NCI-H2196 (cell line): Measurements from ENCODE around the gene ANKHD1.
A peak's percentile ranks its signal among the peaks of the same experiment; 100 is the strongest.

Source experiments
- DNase-seq: peaks from one replicate; lab custom pipeline; 2025; ENCODE audit not compliant: unreplicated experiment; lab: John Stamatoyannopoulos, UW

The ANKHD1 gene

DNA sequence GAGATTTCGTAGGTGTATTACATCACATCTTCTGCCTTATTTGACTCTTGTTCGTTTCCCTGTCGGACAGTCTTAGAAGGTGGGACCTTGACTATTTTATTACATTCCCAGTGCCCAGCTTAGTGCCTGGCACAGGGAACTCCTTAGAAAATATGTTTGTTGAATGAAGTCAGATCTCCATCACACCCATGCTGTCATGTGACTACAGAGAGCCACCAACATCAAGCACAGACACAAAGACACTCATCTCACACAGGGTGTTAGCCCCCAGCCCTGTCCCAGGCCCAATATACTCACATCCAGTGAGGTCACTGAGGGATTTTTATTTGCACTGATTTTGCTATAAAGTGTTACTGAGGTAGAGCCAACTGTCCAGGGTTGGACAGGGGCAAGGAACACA, 156.3 kb downstream of the ANKHD1 start:
- DNase-seq: no peak

- DNase-seq: no peak
Observed at GRCh38 chr5:140558542-140558941, 156.9 kb downstream of the ANKHD1 start.

- no peak for DNase-seq
Observed at GRCh38 chr5:140560227-140560626, 158.6 kb downstream of the ANKHD1 start.

DNA sequence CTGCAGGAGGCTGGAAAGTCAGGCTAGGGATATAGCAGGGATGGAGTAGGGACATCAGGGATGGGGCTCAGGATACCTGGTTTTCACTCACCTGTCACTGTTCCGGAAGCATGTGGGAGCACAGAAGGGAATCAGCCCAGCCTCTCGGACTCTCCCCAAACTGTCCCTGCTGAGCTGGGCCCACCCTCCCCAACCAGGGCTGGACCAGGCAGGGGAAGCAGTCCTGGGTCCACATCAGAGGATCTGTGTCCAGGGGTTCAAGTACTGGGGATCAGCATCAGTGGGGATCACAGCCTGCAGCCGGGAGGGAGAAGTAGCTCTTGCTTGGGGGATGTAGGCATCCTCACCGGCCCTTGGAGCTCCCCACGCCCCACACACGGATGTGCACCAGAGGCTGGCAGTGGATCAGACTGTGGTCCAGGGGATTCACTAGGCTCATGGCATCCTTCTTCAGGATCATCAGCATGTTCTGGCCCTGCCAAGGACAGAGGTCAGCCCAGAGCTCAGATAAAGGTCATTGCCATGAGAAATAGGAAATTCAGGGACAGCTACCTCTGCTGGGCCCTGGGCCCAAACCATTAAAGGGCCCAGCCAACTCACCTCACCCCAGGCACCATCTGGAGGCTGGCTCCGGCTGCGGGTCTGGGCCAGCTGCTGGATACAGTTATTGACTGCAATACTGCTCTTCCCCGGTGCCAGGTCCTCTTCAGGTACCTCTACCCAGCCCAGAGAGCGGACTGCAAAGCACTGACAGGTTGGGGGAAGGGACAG, 160.3 kb downstream of the ANKHD1 start:
- no peak for DNase-seq

GRCh38 chr5:140563596-140563995, 162.0 kb downstream of the ANKHD1 start:
- no peak for DNase-seq

DNA sequence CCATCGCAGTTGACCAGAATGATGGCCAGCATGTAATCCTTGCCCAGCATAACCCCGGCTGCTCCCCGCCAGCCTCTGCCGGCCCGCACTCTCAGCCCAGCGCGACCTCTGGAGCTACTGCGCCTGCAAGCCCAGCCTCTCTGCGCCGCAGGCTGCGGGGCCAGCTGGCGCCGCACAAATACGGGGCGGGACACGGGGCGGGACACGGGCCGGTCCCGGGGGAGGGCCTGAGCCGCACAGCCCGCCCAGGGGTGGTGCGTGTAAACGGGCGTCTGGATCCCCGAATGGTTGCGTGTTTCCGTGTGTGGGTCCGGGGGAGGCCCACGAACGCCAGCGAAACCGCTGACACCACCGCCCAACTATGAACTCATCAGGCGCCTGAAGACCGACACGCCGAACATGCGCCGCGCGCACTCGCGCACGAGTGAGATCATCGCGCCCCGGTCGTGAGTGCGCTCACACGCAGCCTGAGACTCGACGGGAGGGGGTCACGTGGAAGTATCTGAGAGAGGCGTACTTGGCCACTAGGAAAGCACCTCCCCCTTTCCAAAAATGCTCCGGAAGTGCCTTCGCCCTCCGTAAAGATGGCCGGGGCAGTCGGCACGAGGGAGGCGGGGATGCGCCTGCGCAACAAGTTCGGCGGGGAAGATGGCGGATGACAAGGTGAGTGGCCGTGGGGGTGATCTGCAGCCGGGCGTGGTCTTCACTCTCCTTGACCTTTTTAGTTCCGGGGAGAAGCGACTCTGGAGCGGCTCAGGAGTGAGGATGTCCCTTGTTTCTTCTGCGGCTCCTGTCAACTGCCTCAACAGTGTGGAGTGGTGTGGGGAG, 162.8 kb downstream of the ANKHD1 start, which contains the start of the genes APBB3 and SLC35A4:
Gene APBB3, minus strand, starts transcription at position 403 of the 828 bp plus-strand sequence. Its CDS starts 353 bp downstream, at position 50.
Gene SLC35A4, plus strand, starts transcription at position 633 of the 828 bp plus-strand sequence. CDS start 2,342 bp downstream, outside the sequence.
- DNase-seq: peak; percentile 98

DNA sequence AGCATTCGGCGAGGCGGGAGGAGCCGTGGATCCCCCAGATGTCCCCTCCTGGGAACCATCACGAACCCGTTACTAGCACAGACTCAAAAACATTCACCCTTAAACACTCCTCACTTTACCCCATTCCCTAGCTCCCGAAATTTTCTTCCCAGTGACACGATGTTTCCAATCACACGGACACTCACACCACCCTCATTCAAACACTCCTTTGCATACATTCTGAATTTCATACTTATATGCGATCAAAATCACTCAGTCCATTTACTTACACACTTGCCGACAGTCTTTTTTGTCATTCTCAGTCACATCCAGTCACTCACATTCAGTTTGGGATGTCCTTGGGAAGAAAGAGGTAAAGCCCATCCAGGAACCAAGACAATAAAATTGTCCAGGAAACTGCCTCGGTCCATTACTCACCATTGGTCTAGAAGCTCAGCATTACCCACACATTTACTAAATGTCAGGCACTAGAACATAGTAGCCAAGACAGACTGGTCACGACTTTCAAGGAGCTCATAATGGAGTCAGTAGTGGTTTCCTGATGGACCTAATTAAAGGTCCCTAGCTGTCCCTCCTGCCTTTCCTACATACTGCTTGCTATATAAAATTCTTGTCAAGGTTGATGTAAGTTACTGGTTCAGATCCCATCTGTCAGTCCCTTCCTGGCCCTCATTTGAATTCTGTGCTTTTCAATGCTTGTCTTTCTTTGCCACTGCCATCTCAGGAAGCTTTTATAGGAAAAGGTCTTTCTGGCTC, 163.6 kb downstream of the ANKHD1 start:
- no peak for DNase-seq

DNA sequence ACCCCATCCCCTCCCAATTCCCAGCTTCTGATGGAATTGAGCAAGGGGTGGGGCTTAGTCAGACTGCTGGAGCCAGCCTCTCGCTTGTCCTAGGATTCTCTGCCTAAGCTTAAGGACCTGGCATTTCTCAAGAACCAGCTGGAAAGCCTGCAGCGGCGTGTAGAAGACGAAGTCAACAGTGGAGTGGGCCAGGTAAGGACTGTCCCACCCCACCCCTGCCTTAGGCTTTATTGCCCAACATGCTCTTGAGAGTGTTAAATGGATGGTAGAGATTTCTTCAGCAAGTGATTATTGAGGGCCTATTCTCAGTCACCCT, 164.1 kb downstream of the ANKHD1 start:
- no peak for DNase-seq

- no peak for DNase-seq
Observed at GRCh38 chr5:140566665-140567064, 165.0 kb downstream of the ANKHD1 start.

DNA sequence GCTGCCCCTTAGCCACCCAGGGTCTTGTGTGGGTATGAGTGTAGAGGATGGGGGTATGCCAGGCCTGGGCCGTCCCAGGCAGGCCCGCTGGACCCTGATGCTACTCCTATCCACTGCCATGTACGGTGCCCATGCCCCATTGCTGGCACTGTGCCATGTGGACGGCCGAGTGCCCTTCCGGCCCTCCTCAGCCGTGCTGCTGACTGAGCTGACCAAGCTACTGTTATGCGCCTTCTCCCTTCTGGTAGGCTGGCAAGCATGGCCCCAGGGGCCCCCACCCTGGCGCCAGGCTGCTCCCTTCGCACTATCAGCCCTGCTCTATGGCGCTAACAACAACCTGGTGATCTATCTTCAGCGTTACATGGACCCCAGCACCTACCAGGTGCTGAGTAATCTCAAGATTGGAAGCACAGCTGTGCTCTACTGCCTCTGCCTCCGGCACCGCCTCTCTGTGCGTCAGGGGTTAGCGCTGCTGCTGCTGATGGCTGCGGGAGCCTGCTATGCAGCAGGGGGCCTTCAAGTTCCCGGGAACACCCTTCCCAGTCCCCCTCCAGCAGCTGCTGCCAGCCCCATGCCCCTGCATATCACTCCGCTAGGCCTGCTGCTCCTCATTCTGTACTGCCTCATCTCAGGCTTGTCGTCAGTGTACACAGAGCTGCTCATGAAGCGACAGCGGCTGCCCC, 165.6 kb downstream of the ANKHD1 start:
- no peak for DNase-seq

- no peak for DNase-seq
Observed at GRCh38 chr5:140567871-140568270, 166.2 kb downstream of the ANKHD1 start.

- DNase-seq: no peak
Observed at GRCh38 chr5:140568443-140569063, 166.9 kb downstream of the ANKHD1 start.

GRCh38 chr5:140569197-140569596, 167.6 kb downstream of the ANKHD1 start:
- no peak for DNase-seq

DNA sequence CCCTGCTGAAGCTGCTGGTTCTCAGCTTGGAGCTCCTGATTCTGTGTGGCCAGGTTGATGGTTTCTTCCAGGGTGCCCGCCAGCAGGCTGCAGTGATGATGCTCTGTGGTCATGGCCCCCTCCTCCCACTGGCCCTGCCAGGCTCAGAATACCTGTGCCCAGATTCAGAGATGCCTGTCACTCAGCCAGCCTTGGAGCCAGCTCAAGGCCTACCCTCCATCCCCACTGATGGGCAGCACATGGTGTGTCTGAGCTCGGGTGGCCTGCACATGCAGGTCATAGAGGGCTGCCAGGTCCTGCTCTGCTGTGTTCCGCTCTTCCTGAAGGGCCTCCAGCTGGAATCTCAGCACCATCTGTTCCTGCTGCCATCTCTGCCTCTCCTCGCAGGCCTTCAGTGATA, 168.4 kb downstream of the ANKHD1 start:
- DNase-seq: no peak

- no peak for DNase-seq
Observed at GRCh38 chr5:140570488-140570887, 168.9 kb downstream of the ANKHD1 start.

DNA sequence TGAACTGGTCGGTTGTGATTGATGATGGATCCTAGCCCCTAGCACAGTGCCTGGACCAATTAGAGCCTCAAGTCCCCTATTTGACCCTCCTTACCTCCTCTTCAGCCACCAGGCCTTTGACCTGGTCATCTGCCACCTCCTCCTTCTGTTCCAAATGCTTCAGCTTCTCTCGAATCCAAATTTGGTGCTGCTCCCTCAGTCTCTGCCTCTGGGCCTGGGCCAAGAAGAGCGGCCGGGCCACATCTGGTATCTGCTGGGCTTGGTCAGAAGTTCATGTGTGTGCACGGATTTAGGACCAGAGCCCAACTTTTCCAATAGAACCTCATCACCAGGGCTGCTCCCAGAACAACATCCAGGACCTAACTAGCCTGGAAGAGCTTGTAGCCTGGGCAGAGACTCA, 169.5 kb downstream of the ANKHD1 start:
- DNase-seq: no peak

- DNase-seq: no peak
Observed at GRCh38 chr5:140573683-140574082, 172.1 kb downstream of the ANKHD1 start.

- DNase-seq: no peak
Observed at GRCh38 chr5:140574165-140574564, 172.5 kb downstream of the ANKHD1 start.

DNA sequence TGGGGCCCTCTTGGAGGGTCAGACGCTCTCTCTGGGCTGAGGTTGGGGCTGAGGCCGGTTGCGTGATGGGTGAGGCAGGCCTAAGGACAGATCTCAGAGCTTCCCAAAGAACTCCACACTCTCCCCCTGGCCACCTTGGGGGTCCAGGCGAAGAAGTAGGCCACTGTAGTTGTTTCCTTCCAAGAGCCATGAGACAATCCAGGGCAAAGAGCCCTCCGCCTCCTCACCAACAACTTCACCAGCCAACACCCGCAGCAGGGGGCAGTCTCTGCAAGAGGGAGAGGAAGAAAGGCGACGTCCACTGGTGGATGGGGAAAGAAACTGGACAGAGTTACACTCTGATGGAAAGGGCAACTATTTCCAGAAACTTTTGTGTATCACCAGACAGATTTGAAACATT, 173.7 kb downstream of the ANKHD1 start:
- no peak for DNase-seq

DNA sequence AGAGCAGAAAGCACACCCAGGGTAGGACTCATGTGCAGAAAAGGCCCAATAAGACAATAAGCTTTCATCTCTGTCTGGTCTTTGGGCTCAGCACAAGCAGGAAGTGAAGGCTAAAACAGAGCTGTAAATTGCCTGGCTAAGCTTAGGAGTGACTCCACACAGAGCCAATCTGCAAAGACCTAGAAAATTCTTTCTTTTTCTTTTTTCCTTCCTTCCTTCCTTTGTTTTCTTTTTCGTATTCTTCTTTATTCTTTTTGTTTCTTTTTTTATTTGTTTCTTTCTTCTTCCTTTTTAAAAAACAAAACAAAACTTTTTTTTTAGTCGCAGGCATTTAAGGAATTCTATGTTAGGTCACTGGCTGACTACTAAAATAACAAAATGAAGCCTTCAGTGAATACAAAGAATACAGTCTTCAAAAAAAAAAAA, 175.2 kb downstream of the ANKHD1 start:
- DNase-seq: no peak
